ENCODE data around the gene SPTB.

The SPTB gene

DNA sequence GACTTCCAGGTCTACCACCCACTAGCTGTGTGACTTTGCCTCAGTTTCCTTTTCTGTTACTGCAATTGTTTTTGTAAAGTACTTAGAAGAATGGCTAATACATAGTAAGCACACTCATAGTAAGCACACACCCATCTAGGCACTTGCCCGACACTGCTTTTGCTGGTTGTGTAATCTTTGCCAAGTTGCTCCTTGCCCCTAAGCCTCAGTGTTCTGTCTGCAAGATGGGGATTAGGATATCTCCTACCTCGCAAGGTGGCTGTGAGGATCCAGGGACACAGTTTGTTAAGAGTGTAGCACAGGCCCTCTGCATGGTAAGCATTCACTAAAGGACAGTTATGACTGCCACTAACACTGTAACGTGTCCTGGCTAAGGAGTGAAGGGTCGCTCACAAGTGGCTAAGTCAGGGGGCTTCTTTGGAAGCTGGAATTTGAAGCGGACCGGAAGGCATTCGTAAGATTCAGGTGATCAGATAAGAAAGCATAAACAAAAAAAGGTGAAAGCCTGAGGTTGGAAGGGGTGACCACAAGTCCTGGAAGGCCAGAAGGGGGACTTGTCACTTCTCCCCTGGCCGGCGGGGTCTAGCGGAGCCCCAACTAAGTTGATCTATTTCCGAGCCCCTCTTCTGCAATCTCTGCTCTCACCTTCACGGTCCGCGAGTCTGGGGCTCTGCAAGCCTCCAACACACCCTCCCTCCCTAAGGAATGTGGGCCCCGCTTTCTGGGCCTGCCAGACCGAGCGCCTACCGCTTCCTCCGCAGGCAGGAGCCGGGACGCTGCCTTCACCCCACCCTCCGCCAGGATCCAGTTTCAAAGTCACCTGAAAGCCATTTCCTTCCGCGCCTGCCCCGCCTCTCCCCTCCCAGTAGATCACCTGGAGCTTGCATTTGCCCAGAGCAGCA lies 177.0 kb downstream of the SPTB start:
- TF ChIP-seq, protein P1, sequence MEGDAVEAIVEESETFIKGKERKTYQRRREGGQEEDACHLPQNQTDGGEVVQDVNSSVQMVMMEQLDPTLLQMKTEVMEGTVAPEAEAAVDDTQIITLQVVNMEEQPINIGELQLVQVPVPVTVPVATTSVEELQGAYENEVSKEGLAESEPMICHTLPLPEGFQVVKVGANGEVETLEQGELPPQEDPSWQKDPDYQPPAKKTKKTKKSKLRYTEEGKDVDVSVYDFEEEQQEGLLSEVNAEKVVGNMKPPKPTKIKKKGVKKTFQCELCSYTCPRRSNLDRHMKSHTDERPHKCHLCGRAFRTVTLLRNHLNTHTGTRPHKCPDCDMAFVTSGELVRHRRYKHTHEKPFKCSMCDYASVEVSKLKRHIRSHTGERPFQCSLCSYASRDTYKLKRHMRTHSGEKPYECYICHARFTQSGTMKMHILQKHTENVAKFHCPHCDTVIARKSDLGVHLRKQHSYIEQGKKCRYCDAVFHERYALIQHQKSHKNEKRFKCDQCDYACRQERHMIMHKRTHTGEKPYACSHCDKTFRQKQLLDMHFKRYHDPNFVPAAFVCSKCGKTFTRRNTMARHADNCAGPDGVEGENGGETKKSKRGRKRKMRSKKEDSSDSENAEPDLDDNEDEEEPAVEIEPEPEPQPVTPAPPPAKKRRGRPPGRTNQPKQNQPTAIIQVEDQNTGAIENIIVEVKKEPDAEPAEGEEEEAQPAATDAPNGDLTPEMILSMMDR (IDR thresholded peaks at IDR 0.05; ENCODE audit: low read depth, low read length, missing control alignments) = no peak
- H3K4me3 ChIP-seq (ENCODE audit: low read depth, low read length) = no peak overlapping the region
- no peak for DNase-seq (ENCODE audit: low read depth)

DNA sequence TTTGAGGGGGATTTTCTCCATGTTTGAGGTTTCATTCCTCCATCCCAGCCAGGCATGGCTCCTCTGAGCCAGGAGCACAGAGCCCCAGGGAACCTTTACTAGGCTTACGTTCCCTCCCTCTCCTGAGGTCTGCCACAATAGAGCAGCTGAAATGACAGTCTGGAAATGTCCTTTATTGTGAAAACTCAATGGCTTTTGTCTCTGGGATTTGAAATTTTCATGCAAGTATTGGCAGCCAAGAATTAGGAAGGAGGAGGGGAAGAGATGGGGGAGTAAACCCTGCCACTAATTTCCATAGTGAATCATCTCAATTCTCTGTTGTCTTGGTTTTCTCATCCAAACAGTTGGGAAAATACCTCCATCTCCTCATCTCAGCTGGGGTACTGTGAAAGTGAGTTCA lies 178.0 kb downstream of the SPTB start:
- TF ChIP-seq, protein P1 (IDR thresholded peaks at IDR 0.05; ENCODE audit: low read depth, low read length, missing control alignments) = no peak
- no peak overlapping the region for H3K4me3 ChIP-seq (ENCODE audit: low read depth, low read length)
- no peak for DNase-seq (ENCODE audit: low read depth)

DNA sequence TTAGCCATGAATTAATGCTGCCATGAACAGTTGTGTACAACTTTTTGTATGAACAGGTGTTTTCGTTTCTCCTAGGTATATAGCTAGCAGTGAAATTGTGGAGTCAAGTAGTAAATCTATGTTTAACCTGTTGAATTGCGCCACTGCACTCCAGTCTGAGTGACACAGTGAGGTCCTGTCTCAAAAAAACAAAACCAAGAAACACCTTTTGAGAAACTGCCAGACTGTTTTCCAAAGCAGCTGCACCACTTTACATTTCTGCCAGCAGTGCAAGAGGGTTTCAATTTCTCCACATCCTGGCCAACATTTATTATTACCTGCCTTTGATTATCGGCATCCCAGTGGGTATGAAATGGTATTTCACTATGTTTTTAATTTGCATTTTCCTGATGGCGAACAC lies 178.8 kb downstream of the SPTB start:
- no peak for DNase-seq (ENCODE audit: low read depth)

DNA sequence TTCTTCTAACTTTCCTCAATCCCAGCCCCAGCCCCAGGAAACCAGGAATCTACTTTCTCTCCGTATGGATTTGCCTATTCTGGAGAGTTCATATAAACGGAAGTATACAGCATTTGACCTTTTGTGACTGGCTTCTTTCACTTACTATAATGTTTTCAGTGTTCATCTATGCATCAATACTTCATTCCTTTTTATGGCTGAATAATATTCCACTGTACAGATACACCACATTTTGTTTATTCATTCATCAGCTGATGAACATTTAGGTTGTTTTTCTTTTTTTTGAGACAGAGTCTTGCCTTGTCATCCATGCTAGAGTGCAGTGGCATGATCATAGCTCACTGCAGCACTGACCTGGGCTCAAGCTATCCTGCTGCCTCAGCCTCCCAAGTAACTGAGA lies 179.4 kb downstream of the SPTB start:
- TF ChIP-seq, protein P1 (IDR thresholded peaks at IDR 0.05; ENCODE audit: low read depth, low read length, missing control alignments) = no peak
- H3K4me3 ChIP-seq (ENCODE audit: low read depth, low read length) = no peak overlapping the region
- no peak for DNase-seq (ENCODE audit: low read depth)

More for the DNA sequence above, 178.8 kb downstream of the SPTB start:
- TF ChIP-seq, protein P1 (IDR thresholded peaks at IDR 0.05; ENCODE audit: low read depth, low read length, missing control alignments) = no peak
- no peak overlapping the region for H3K4me3 ChIP-seq (ENCODE audit: low read depth, low read length)

DNA sequence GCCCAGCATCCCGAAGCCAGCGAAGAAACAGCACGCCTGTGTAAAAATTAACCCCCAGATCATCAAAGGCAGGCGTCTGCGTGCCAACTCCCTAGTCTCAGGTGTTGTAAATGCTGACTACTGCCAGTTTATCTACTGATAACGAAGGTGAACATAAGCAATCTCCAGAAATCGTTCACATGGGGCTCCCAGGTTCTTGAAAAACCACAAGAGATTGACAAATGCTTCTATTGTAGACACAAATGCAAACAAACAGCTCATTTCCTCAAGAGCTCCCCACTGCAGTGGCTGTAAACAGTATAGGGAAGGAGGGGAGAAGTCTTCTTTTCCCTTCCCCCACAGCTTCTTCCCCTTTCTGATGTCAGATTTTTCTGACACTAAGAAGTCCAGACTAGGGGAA lies 180.8 kb downstream of the SPTB start:
- TF ChIP-seq, protein P1 (IDR thresholded peaks at IDR 0.05; ENCODE audit: low read depth, low read length, missing control alignments) = no peak
- no peak overlapping the region for H3K4me3 ChIP-seq (ENCODE audit: low read depth, low read length)
- no peak for DNase-seq (ENCODE audit: low read depth)

DNA sequence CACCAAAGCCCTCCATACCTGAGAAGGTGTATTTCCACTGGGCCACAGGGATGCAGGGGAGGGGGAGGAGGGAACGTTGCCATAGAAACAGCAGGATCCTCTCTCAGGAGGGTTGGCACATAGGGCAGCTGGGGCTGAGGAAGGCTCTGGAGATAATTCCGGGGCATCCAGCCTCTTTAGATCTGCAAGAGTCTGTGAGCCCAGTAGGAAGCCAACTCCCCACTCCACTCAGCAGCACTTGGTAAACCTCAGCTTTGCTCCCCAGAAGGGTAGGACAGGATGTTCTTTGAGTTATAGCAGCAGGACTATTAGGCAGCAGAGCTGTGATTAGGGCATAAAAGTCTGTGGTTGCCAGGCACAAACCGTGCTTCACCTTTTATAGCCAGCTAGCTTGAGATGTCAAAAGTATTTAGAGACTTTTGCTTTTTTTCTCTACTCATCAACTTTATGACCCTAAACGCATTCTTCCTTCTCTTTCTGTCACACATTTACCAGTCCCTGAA lies 183.3 kb downstream of the SPTB start:
- no peak for DNase-seq (ENCODE audit: low read depth)
- TF ChIP-seq, protein P1 (IDR thresholded peaks at IDR 0.05; ENCODE audit: low read depth, low read length, missing control alignments) = no peak
- no peak overlapping the region for H3K4me3 ChIP-seq (ENCODE audit: low read depth, low read length)
